H1 (cell line): Measurements from ENCODE around the gene SARNP. TPM values are rescaled to one million over a fixed set of nuclear protein-coding genes. Genes with fewer than 3 reads are reported as not detected.

Experiments
- CTCF ChIA-PET: fragments of 300-600 bp; sonication (Branson Sonifier 250); formaldehyde crosslinking; loops from one replicate; lab custom pipeline; 2021; ENCODE audit not compliant: partially characterized antibody; lab: Charles Lee
- POLR2A ChIA-PET: fragments of 300-600 bp; sonication (Branson Sonifier 250); formaldehyde crosslinking; loops from one replicate; lab custom pipeline; 2021; ENCODE audit warnings: inconsistent platforms; ENCODE audit not compliant: partially characterized antibody; lab: Charles Lee
- DNase-seq, 2 experiments: peaks; one replicate each; pipeline versions ENCODE4 v3.0.0 to v3.0.0-alpha.2; 2010 to 2022; ENCODE audit warnings: low spot score in 2 of 2, low read depth in 1 of 2, mixed read lengths in 1 of 2
- FAIRE-seq: peaks from 2 replicates; lab custom pipeline; 2011; peaks lifted over from hg19 to GRCh38; lab: Jason Lieb, UNC
- H2AFZ ChIP-seq: 2 replicates; pipeline ENCODE4 v1.8.1; 2012; ENCODE audit warnings: low read length, inconsistent platforms
- H2AK5ac ChIP-seq: 2 replicates; pipeline ENCODE4 v1.6.1; 2013; ENCODE audit warnings: low read depth, low read length
- H2BK120ac ChIP-seq: replicated peaks from 2 replicates; pipeline ENCODE3; 2013; ENCODE audit warnings: low read depth, low read length, inconsistent platforms
- H2BK12ac ChIP-seq: 2 replicates; pipeline ENCODE4 v1.6.1; 2013; ENCODE audit warnings: low read depth, low read length
- H2BK15ac ChIP-seq: 2 replicates; pipeline ENCODE4 v1.6.1; 2013; ENCODE audit warnings: low read length
- H2BK20ac ChIP-seq: 2 replicates; pipeline ENCODE4 v1.6.1; 2013; ENCODE audit warnings: low read length
- H2BK5ac ChIP-seq: 2 replicates; pipeline ENCODE4 v1.6.1; 2013; ENCODE audit warnings: low read depth, low read length
- H3K14ac ChIP-seq: 2 replicates; pipeline ENCODE4 v1.6.1; 2013; ENCODE audit warnings: inconsistent platforms; ENCODE audit not compliant: insufficient read length
- H3K18ac ChIP-seq: 2 replicates; pipeline ENCODE4 v1.6.1; 2013; ENCODE audit warnings: low read length; ENCODE audit errors: extremely low read depth
- H3K23ac ChIP-seq: 2 replicates; pipeline ENCODE4 v1.6.1; 2013; ENCODE audit warnings: inconsistent platforms; ENCODE audit not compliant: insufficient read length
- H3K23me2 ChIP-seq: 2 replicates; pipeline ENCODE4 v1.6.1; 2013; ENCODE audit warnings: low read depth, low read length
- H3K27ac ChIP-seq: 2 replicates; pipeline ENCODE4 v1.6.1; 2011; ENCODE audit warnings: low read depth, low read length, inconsistent platforms
- H3K27me3 ChIP-seq, 4 experiments: replicated peaks in 1 of 4; 1 replicate in 1 of 4; 2 replicates in 3 of 4; pipeline versions ENCODE4 v1.6.1 to v1.8.1; 2011 to 2013; ENCODE audit warnings: low read length in 3 of 4, mild to moderate bottlenecking in 3 of 4, inconsistent platforms in 2 of 4, mixed read lengths in 2 of 4, moderate library complexity in 1 of 4; ENCODE audit not compliant: control insufficient read depth in 3 of 4, insufficient read depth in 3 of 4; ENCODE audit errors: extremely low read depth in 1 of 4
- H3K36me3 ChIP-seq, 4 experiments: 2 replicates each; pipeline versions ENCODE4 v1.6.1 to v1.8.1; 2011 to 2013; ENCODE audit warnings: mild to moderate bottlenecking in 4 of 4, low read length in 3 of 4, moderate library complexity in 2 of 4, control low read depth in 1 of 4, inconsistent platforms in 1 of 4; ENCODE audit not compliant: insufficient read depth in 4 of 4, control insufficient read depth in 2 of 4
- H3K4ac ChIP-seq: replicated peaks from 2 replicates; pipeline ENCODE3; 2013; ENCODE audit warnings: low read length, low read depth, mixed read lengths, inconsistent platforms; ENCODE audit not compliant: insufficient read length
- H3K4me1 ChIP-seq, 4 experiments: replicated peaks in 1 of 4; 1 replicate in 1 of 4; 2 replicates in 3 of 4; pipeline versions ENCODE4 v1.6.1 to v1.8.1; 2011 to 2013; ENCODE audit warnings: low read length in 3 of 4, inconsistent platforms in 2 of 4, mixed read lengths in 1 of 4; ENCODE audit not compliant: insufficient read depth in 4 of 4, control insufficient read depth in 3 of 4
- H3K4me2 ChIP-seq, 2 experiments: 2 replicates each; pipeline versions ENCODE4 v1.6.1 to v1.8.1; 2011 to 2013; ENCODE audit warnings: low read depth in 2 of 2, low read length in 2 of 2, control low read depth in 1 of 2, inconsistent platforms in 1 of 2, mild to moderate bottlenecking in 1 of 2; ENCODE audit not compliant: insufficient read depth in 1 of 2
- H3K4me3 ChIP-seq, 4 experiments: fragments of 200-600, 300-600 bp in 1 of 4; sonication (generic), shearing (Covaris generic), sonication (Bioruptor Twin) in 1 of 4; 2 replicates each; pipeline versions ENCODE4 v1.5.1 to v1.8.1; 2011 to 2016; ENCODE audit warnings: low read length in 4 of 4, low read depth in 3 of 4, control low read depth in 2 of 4, inconsistent platforms in 2 of 4, mild to moderate bottlenecking in 2 of 4, mixed read lengths in 1 of 4, moderate library complexity in 1 of 4; ENCODE audit not compliant: insufficient read depth in 2 of 4; ENCODE audit errors: extremely low read depth in 1 of 4
- H3K56ac ChIP-seq: replicated peaks from 2 replicates; pipeline ENCODE3; 2013; ENCODE audit warnings: low read depth, mild to moderate bottlenecking, mixed read lengths, low read length, inconsistent platforms; ENCODE audit not compliant: insufficient read length
- H3K79me1 ChIP-seq: 2 replicates; pipeline ENCODE4 v1.6.1; 2013; ENCODE audit warnings: low read depth, low read length, control low read depth
- H3K79me2 ChIP-seq, 2 experiments: 2 replicates each; pipeline versions ENCODE4 v1.6.1 to v1.8.1; 2012 to 2013; ENCODE audit warnings: low read length in 2 of 2, mild to moderate bottlenecking in 2 of 2, inconsistent platforms in 1 of 2; ENCODE audit not compliant: insufficient read depth in 2 of 2, control insufficient read depth in 1 of 2
- H3K9ac ChIP-seq, 4 experiments: replicated peaks in 1 of 4; 1 replicate in 1 of 4; 2 replicates in 3 of 4; pipeline versions ENCODE4 v1.6.1 to v1.8.1; 2011 to 2013; ENCODE audit warnings: low read depth in 3 of 4, low read length in 3 of 4, control low read depth in 2 of 4, mild to moderate bottlenecking in 2 of 4, moderate library complexity in 2 of 4, inconsistent platforms in 1 of 4; ENCODE audit errors: extremely low read depth in 1 of 4
- H3K9me3 ChIP-seq, 2 experiments: 2 replicates each; pipeline versions ENCODE4 v1.6.1 to v1.8.1; 2012 to 2013; ENCODE audit warnings: mild to moderate bottlenecking in 2 of 2, moderate library complexity in 2 of 2, control low read depth in 1 of 2, inconsistent platforms in 1 of 2, low read depth in 1 of 2, low read length in 1 of 2, mixed read lengths in 1 of 2; ENCODE audit not compliant: insufficient read depth in 2 of 2
- H4K20me1 ChIP-seq, 2 experiments: replicated peaks in 1 of 2; 2 replicates each; pipeline versions ENCODE3 to v1.8.1; 2011 to 2013; ENCODE audit warnings: inconsistent platforms in 2 of 2, low read length in 2 of 2, mild to moderate bottlenecking in 1 of 2; ENCODE audit not compliant: insufficient read depth in 2 of 2, control insufficient read depth in 1 of 2
- H4K5ac ChIP-seq: 2 replicates; pipeline ENCODE4 v1.6.1; 2013; ENCODE audit warnings: low read length, low read depth, mixed read lengths, inconsistent platforms; ENCODE audit not compliant: insufficient read length
- H4K8ac ChIP-seq: 2 replicates; pipeline ENCODE4 v1.8.0; 2013; ENCODE audit warnings: mild to moderate bottlenecking, moderate library complexity, low read length, inconsistent platforms; ENCODE audit not compliant: insufficient read depth; ENCODE audit errors: extremely low read depth
- H4K91ac ChIP-seq: replicated peaks from 2 replicates; pipeline ENCODE3; 2013; ENCODE audit warnings: low read length, mixed read lengths, inconsistent platforms; ENCODE audit not compliant: insufficient read length
- ASH2L ChIP-seq: fragments of 200-600, 300-600 bp; sonication (generic); IDR thresholded peaks from one replicate; pipeline ENCODE4 v1.7.1; 2017; ENCODE audit warnings: low read length
- CTBP2 ChIP-seq: IDR thresholded peaks from 2 replicates; pipeline ENCODE4 v1.7.0; 2011; ENCODE audit warnings: borderline replicate concordance, mild to moderate bottlenecking, moderate library complexity, mixed read lengths, low read length; ENCODE audit not compliant: insufficient read depth, insufficient read length
- POU5F1 ChIP-seq: IDR thresholded peaks from 2 replicates; pipeline ENCODE4 v1.6.1; 2011; ENCODE audit warnings: low read depth, mild to moderate bottlenecking, low read length, moderate library complexity
- RAD21 ChIP-seq, 2 experiments: IDR thresholded peaks in 1 of 2; conservative IDR thresholded peaks in 1 of 2; 2 replicates each; pipeline ENCODE4 v1.6.1; 2011; ENCODE audit warnings: low read depth in 2 of 2, low read length in 2 of 2, improper control_type of control experiment in 1 of 2, inconsistent platforms in 1 of 2, mild to moderate bottlenecking in 1 of 2, moderate library complexity in 1 of 2
- SAP30 ChIP-seq: fragments of 300-600 bp; sonication (generic); IDR thresholded peaks from 2 replicates; pipeline ENCODE4 v1.7.1; 2012; ENCODE audit warnings: low read length, moderate library complexity, mild to moderate bottlenecking, inconsistent platforms; ENCODE audit not compliant: insufficient read depth, insufficient replicate concordance
- SP1 ChIP-seq: IDR thresholded peaks from 2 replicates; pipeline ENCODE4 v1.6.1; 2011; ENCODE audit warnings: low read depth, low read length
- TAF1 ChIP-seq: IDR thresholded peaks from 2 replicates; pipeline ENCODE4 v1.6.1; 2011; ENCODE audit warnings: mild to moderate bottlenecking, low read depth, low read length
- TAF7 ChIP-seq: optimal IDR thresholded peaks from 2 replicates; pipeline ENCODE3; 2011; ENCODE audit warnings: low read depth, mild to moderate bottlenecking, inconsistent platforms, low read length, moderate library complexity, borderline replicate concordance
- TBP ChIP-seq: IDR thresholded peaks from 2 replicates; pipeline ENCODE4 v1.6.1; 2011; ENCODE audit warnings: low read depth, low read length, improper control_type of control experiment
- WGBS, 2 experiments: shearing (Covaris generic) in 1 of 2; methylation state at CpG; one replicate each; pipeline versions ENCODE4 v1.1.6 to v1.1.7; 2013 to 2015; ENCODE audit warnings: low lambda C conversion rate in 2 of 2, mixed read lengths in 2 of 2, inconsistent platforms in 1 of 2, low coverage in 1 of 2, missing lambda C conversion rate in 1 of 2; ENCODE audit not compliant: insufficient replicate concordance in 2 of 2, insufficient coverage in 1 of 2, insufficient read length in 1 of 2; ENCODE audit errors: extremely low coverage in 1 of 2, missing lambda C conversion rate in 1 of 2; 5-methylcytosine and 5-hydroxymethylcytosine counted together
- polyA plus RNA-seq, 7 experiments: library from polyadenylated mRNA; depleted of rRNA in 3 of 7; stranded (reverse) in 5 of 7; unstranded in 2 of 7; fragments of >200 nt in 5 of 7; fragments of 200-250 nt in 2 of 7; gene quantifications; 1 replicate in 5 of 7; 2 replicates in 1 of 7; 4 replicates in 1 of 7; pipeline versions ENCODE4 v1.2.1 to v1.2.3, GENCODE V29; 2011 to 2013; ENCODE audit warnings: missing spikeins in 2 of 7, mixed read lengths in 2 of 7
- total RNA-seq: library from RNA; stranded (reverse); fragmentation: NEBNext Ultra II Directional; extraction: Animal tissue kit (Norgen Biotek cat#: 25700); gene quantifications from 2 replicates; pipeline ENCODE4 v1.2.1, GENCODE V29; 2021
- TF ChIP-seq, protein P1 (sequence below): IDR thresholded peaks from 2 replicates; pipeline ENCODE4 v1.6.1; 2011; ENCODE audit warnings: low read length, improper control_type of control experiment

Gene SARNP
- total and polyA plus RNA-seq, 2 of the 8 experiments (the other 6 are each of a cell fraction or from before 2014, with no cell fraction given) = 114 to 226 TPM

GRCh38 chr12:55780685-55781084 is 36.8 kb downstream of the SARNP start:
- H2BK5ac ChIP-seq = no peak overlapping the region
- no peak overlapping the region for H3K9ac ChIP-seq
- POLR2A ChIA-PET = interaction anchor here (0.6 to 46.5 kb wide), 4 partner anchors 9 to 37 kb away, joined by 3 to 809 read pairs (median 18); partner anchors contain the start of genes CD63 and GDF11
- H3K27me3 ChIP-seq = no peaks in the 10 kb centered on the region
- WGBS, 2 experiments = 93% methylated on average over 2 of the region's 2 CpGs; no CpG with 5 or more reads in 1 of the 2 experiments
- H2AK5ac ChIP-seq = no peak overlapping the region
- H3K23me2 ChIP-seq = no peaks in the 10 kb centered on the region
- no peak overlapping the region for H3K4me3 ChIP-seq
- H3K36me3 ChIP-seq = peaks cover 2 to 79% (median 35%) of the 10 kb centered on the region in 4 experiments
- no peak overlapping the region for H3K56ac ChIP-seq
- H3K9me3 ChIP-seq = no peaks in the 10 kb centered on the region
- no peak overlapping the region for H3K4me2 ChIP-seq
- H2AFZ ChIP-seq = no peak overlapping the region
- H4K5ac ChIP-seq = no peak overlapping the region
- no peak overlapping the region for H4K8ac ChIP-seq
- H3K4ac ChIP-seq = no peak overlapping the region
- TF ChIP-seq TBP = no peak
- no peak for TF ChIP-seq SAP30
- no peak for TF ChIP-seq TAF7
- TF ChIP-seq CTBP2 = no peak
- TF ChIP-seq ASH2L = no peak
- TF ChIP-seq POU5F1 = no peak
- no peak for TF ChIP-seq RAD21 (IDR thresholded peaks at IDR 0.05 in 1 of 2, conservative IDR thresholded peaks at IDR 0.05 in 1 of 2; ENCODE audit: low read depth in 2 of 2, low read length in 2 of 2)
- no peak for TF ChIP-seq TAF1
- TF ChIP-seq, protein P1, sequence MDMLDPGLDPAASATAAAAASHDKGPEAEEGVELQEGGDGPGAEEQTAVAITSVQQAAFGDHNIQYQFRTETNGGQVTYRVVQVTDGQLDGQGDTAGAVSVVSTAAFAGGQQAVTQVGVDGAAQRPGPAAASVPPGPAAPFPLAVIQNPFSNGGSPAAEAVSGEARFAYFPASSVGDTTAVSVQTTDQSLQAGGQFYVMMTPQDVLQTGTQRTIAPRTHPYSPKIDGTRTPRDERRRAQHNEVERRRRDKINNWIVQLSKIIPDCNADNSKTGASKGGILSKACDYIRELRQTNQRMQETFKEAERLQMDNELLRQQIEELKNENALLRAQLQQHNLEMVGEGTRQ = no peak
- TF ChIP-seq SP1 = no peak
- TF ChIP-seq, all 59 proteins: peak for 0
- Histone ChIP-seq H3K14ac (no peak overlapping the region), H3K27ac (no peak overlapping the region), H4K20me1 (peaks cover 0 to 3% of the 10 kb centered on the region in 2 experiments), H3K4me1 (no peaks in the 10 kb centered on the region), H2BK120ac (no peak overlapping the region), H3K18ac (no peak overlapping the region), H3K79me2 (no peaks in the 10 kb centered on the region), H4K91ac (no peak overlapping the region), H3K23ac (no peak overlapping the region), H2BK15ac (no peak overlapping the region), H2BK12ac (no peak overlapping the region), H2BK20ac (no peak overlapping the region), H3K79me1 (no peaks in the 10 kb centered on the region)
- DNase-seq (no peak), FAIRE-seq (no peak)
- CTCF ChIA-PET = interaction anchor here (0.9 to 3.1 kb wide), 5 partner anchors 16 to 176 kb away, joined by 3 to 17 read pairs (median 3); no protein-coding TSS in a partner anchor
